OCI-LY7 (cell line): ENCODE data around the gene TMEM151B. TPM values are rescaled to one million over a fixed set of nuclear protein-coding genes. Genes with fewer than 3 reads are reported as not detected.
A peak's percentile ranks its signal among the peaks of the same experiment; 100 is the strongest.

Source experiments
- BruUV-seq: library from RNA; stranded (reverse); fragments of 400-500 nt; replicated peaks from 2 replicates; lab custom pipeline; 2021; lab: Mats Ljungman, UMichigan
- CTCF ChIA-PET: fragments of 300-600 bp; sonication (Branson Sonifier 250); formaldehyde crosslinking; loops from one replicate; lab custom pipeline; 2022; ENCODE audit warnings: antibody characterized with exemption; ENCODE audit not compliant: unreplicated experiment; lab: Charles Lee
- POLR2A ChIA-PET: fragments of 300-600 bp; sonication (Branson Sonifier 250); formaldehyde crosslinking; loops from one replicate; lab custom pipeline; 2022; ENCODE audit warnings: antibody characterized with exemption; lab: Charles Lee
- DNase-seq: peaks from one replicate; pipeline ENCODE4 v3.0.0-alpha.2; 2015; ENCODE audit warnings: low spot score
- H2AFZ ChIP-seq: fragments of 200-600 bp; sonication (generic), shearing (Covaris generic); 2 replicates; pipeline ENCODE4 v1.6.1; 2014; ENCODE audit warnings: mild to moderate bottlenecking, antibody characterized with exemption, low read length, moderate library complexity
- H3K27ac ChIP-seq: fragments of 200-600 bp; sonication (generic); 2 replicates; pipeline ENCODE4 v1.5.1; 2014; ENCODE audit warnings: mixed run types, low read depth, mild to moderate bottlenecking, moderate library complexity, low read length, inconsistent platforms; ENCODE audit not compliant: poor library complexity, severe bottlenecking
- H3K36me3 ChIP-seq: fragments of 200-600 bp; sonication (generic); 2 replicates; pipeline ENCODE4 v1.6.1; 2014; ENCODE audit warnings: mild to moderate bottlenecking, antibody characterized with exemption, low read length, moderate library complexity, mixed read lengths; ENCODE audit not compliant: insufficient read depth
- H3K4me1 ChIP-seq: fragments of 200-600 bp; sonication (generic); 2 replicates; pipeline ENCODE4 v1.5.1; 2014; ENCODE audit warnings: mild to moderate bottlenecking, low read length; ENCODE audit not compliant: insufficient read depth, poor library complexity, severe bottlenecking
- H3K4me2 ChIP-seq: fragments of 200-600 bp; sonication (generic); 2 replicates; pipeline ENCODE4 v1.6.1; 2014; ENCODE audit warnings: mild to moderate bottlenecking, low read length
- H3K4me3 ChIP-seq: fragments of 200-600 bp; sonication (generic); 2 replicates; pipeline ENCODE4 v1.5.1; 2014; ENCODE audit warnings: mild to moderate bottlenecking, low read depth, low read length; ENCODE audit not compliant: poor library complexity, severe bottlenecking
- H3K79me2 ChIP-seq: fragments of 200-600 bp; sonication (generic); 2 replicates; pipeline ENCODE4 v1.6.1; 2016; ENCODE audit warnings: low read depth, mild to moderate bottlenecking, low read length, moderate library complexity, mixed read lengths; ENCODE audit not compliant: insufficient read depth
- H3K9me2 ChIP-seq: fragments of 200-600 bp; sonication (generic); 2 replicates; pipeline ENCODE4 v1.6.1; 2016; ENCODE audit warnings: mild to moderate bottlenecking, low read length, mixed read lengths; ENCODE audit not compliant: insufficient read depth
- H3K9me3 ChIP-seq: fragments of 200-600 bp; sonication (generic); 2 replicates; pipeline ENCODE4 v1.6.1; 2014; ENCODE audit warnings: mild to moderate bottlenecking, mixed run types, low read length, mixed read lengths
- H4K20me1 ChIP-seq: fragments of 200-600 bp; sonication (generic); 2 replicates; pipeline ENCODE4 v1.6.1; 2014; ENCODE audit warnings: mild to moderate bottlenecking, antibody characterized with exemption, low read length, moderate library complexity, mixed read lengths; ENCODE audit not compliant: insufficient read depth
- CTCF ChIP-seq: fragments of 200-600 bp; sonication (generic); conservative IDR thresholded peaks from 2 replicates; pipeline ENCODE4 v1.5.1; 2014; ENCODE audit warnings: mild to moderate bottlenecking, antibody characterized with exemption, low read length, moderate library complexity, mixed read lengths
- EZH2phosphoT487 ChIP-seq: fragments of 200-600 bp; sonication (generic); IDR thresholded peaks from 2 replicates; pipeline ENCODE4 v1.6.1; 2018; ENCODE audit warnings: low read depth, borderline replicate concordance, mild to moderate bottlenecking, mixed run types, antibody characterized with exemption, low read length, moderate library complexity, mixed read lengths
- intact Hi-C: fragments of 100-400 bp; cut with micrococcal nuclease; formaldehyde crosslinking; loops from one replicate; pipeline ENCODE4 v1.10.0; 2022; ENCODE audit not compliant: unreplicated experiment
- total RNA-seq, 2 experiments: library from RNA; depleted of rRNA in 1 of 2; stranded (reverse); fragments of >200 nt in 1 of 2; shearing (Covaris generic) in 1 of 2; gene quantifications; 2 replicates each; pipeline ENCODE4 v1.2.3, GENCODE V29; 2014 to 2022

Gene TMEM151B
- total RNA-seq, 2 experiments from 2014 or later, result 0.15 TPM; not detected in 1

DNA sequence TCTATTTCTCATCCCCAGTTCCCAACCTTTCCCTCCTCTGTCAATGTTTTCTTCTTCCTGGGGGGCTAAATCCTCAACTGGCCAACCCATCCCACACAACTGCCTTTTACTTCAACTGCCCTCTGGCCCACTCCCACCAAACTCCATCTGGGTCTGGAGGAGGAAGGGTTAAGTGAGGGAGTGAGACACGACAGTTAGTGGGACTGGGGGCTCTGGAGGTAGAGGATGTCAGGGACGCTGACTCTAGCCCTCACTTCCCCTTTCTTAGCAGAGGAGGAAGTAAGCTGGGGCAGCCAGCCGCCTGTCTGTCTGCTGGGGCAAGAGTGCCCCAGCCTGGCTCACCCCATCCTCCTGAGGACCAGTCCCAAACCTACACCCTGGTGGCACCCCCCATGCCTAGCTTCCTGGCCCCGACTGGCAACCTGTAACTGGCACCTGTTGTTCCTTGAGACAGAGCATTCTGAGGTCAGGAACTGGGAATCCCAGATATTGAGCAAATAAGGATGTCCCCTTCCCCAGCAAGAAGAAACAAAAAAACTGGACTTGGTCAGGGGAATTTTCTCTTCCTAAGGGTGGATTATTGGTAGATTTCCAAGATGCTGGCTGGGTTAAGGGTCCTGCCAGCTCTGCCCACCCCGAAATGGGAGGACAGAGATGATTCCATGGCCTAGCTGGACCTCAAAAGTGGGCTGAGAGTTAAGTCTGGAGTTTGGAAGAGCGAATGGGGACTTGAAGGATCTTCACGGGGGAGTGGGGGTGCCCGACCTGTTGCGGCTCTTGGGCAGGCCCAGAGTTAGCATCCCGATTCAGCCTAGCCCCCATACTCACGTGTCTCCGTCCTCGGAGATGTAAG lies 5.9 kb upstream of the TMEM151B start:
- peak overlapping the region; percentile 85 for H3K27ac ChIP-seq
- POLR2A ChIA-PET, result interaction anchor here (1.0 to 4.3 kb wide), 2 partner anchors 17 to 19 kb away, joined by 3 to 22 read pairs; partner anchors contain the start of gene HSP90AB1
- H3K4me3 ChIP-seq, result peak overlapping the region; percentile 86
- H3K9me3 ChIP-seq, result no peaks in the 10 kb centered on the region
- peaks cover 38% of the 10 kb centered on the region for H3K36me3 ChIP-seq
- no TSS peak for BruUV-seq
- peaks cover 61% of the 10 kb centered on the region for H3K4me1 ChIP-seq
- H4K20me1 ChIP-seq, result no peaks in the 10 kb centered on the region
- no peak for TF ChIP-seq EZH2phosphoT487
- TF ChIP-seq CTCF, result no peak
- H3K9me2 ChIP-seq, result no peaks in the 10 kb centered on the region
- H2AFZ ChIP-seq, result peak overlapping the region; percentile 56; the same call in 1 of the 2 replicates
- peak overlapping the region; percentile 96 for H3K4me2 ChIP-seq
- peak; percentile 90 for DNase-seq
- intact Hi-C loops, result loop anchor here (1.0 to 5.0 kb wide), 3 partner anchors 18 to 123 kb away; partner anchors contain the start of gene CDC5L
- H3K79me2 ChIP-seq, result peaks cover 41% of the 10 kb centered on the region
- CTCF ChIA-PET, result no interaction called here

DNA sequence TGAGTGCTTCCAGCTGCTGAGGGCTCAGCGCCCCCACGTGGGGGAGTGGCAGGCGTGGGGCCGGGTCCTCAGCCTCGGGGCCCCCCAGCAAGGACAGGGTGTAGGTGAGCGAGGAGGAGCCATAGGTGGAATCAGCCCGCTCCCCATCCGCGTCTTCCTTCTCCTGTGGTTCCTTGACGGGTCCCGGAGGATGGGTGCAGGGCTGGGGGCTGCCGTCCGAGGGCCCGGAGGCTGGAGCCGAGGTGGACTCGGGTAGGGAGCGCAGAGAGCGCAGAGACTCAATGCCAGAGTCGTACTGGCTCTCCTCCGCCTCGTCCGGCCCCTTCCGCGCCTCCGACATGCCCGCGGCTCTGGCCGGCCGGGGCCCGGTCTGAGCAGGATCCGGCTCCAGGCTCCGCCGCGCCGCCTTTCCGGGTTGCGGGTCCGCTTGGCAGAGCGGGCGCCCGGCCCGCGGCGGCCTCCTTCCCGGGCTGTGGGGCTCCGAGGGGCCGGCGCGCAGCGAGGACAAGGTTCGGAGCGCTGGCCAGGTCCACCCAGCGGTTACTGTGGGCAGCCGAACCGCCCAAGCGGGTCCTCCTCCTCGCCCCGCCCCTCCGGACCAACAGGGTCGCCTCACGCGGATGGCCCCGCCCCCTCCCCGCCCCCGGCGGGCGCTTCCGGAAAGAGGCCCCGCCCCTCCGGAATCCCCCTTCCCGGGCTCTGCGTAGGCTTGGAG lies 5.1 kb upstream of the TMEM151B start, which contains the start of gene NFKBIE:
NFKBIE (minus strand) TSS at position 545 of the 715 bp plus-strand sequence; CDS start at position 340, 205 bp downstream.
- BruUV-seq, result TSS peak; percentile 84
- Histone ChIP-seq H3K79me2 (peaks cover 41% of the 10 kb centered on the region), H3K27ac (peak within 1 kb of the TSS; percentile 85), H3K4me1 (peaks cover 68% of the 10 kb centered on the region), H3K36me3 (peaks cover 30% of the 10 kb centered on the region), H2AFZ (peak within 1 kb of the TSS; percentile 56), H3K4me3 (peak within 1 kb of the TSS; percentile 86), H3K9me3 (no peaks in the 10 kb centered on the region), H4K20me1 (no peaks in the 10 kb centered on the region), H3K9me2 (no peaks in the 10 kb centered on the region), H3K4me2 (peak within 1 kb of the TSS; percentile 96)
- peak; percentile 88 for DNase-seq
- ChIA-PET POLR2A (interaction anchor here (4.3 kb wide), 1 partner anchor 17 kb away, joined by 22 read pairs; the partner anchor contains the start of gene HSP90AB1), CTCF (no interaction called here)
- TF ChIP-seq CTCF, result peak; percentile 79
- no peak for TF ChIP-seq EZH2phosphoT487
- intact Hi-C loops, result loop anchor here (2.0 to 5.0 kb wide), 2 partner anchors 40 to 122 kb away; partner anchors contain the start of gene CDC5L
